Measurements from ENCODE around the gene C1QA. TPM values are rescaled to one million over a fixed set of nuclear protein-coding genes. Genes with fewer than 3 reads are reported as not detected.

C1QA gene
- polyA plus RNA-seq, 1 donor (not counting 4 experiments of a cell fraction or from before 2014, with no cell fraction given): not detected

DNA sequence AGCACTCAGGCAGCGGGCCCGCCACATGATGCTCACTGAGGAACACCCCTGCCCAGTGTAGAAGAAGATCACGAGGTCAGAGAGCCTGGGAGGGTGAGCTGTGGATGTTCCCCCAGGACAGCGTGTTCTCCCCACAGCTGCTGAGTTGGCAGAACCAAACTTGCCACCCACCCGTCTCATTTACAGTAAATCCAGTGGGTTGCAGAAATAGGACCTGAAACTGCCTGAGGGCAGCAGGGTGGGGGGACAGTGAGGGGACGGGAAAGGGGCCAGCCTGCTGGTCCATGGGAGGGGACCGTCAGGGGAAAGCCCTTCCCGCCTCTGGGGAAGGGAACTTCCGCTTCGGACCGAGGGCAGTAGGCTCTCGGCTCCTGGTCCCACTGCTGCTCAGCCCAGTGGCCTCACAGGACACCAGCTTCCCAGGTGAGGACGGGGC lies 16.5 kb downstream of the C1QA start, which contains the start of gene C1QB:
TSS of gene C1QB (plus strand) at position 356 of the 436 bp plus-strand sequence. CDS start 6,227 bp downstream, outside the sequence.
- Histone ChIP-seq H3K27me3 (ENCODE audit: control insufficient read depth, extremely low read depth, insufficient read depth, low read length) (peaks cover 4% of the 10 kb centered on the region), H2AFZ (ENCODE audit: control insufficient read depth, low read length) (no peak within 1 kb of the TSS), H3K4me3 (ENCODE audit: control insufficient read depth in 2 of 3, extremely low read depth in 1 of 3, insufficient read depth in 2 of 3, low read depth in 1 of 3, low read length in 3 of 3) (no peak within 1 kb of the TSS), H3K9ac (ENCODE audit: control insufficient read depth, extremely low read depth, insufficient read depth, low read length) (no peak within 1 kb of the TSS), H3K36me3 (ENCODE audit: control insufficient read depth in 2 of 2, extremely low read depth in 1 of 2, insufficient read depth in 2 of 2, low read length in 2 of 2) (no peaks in the 10 kb centered on the region), H3K4me2 (ENCODE audit: control insufficient read depth, extremely low read depth, insufficient read depth, low read depth, low read length) (no peak within 1 kb of the TSS), H3K9me1 (ENCODE audit: control insufficient read depth, extremely low read depth, insufficient read depth, low read length) (no peaks in the 10 kb centered on the region), H3K4me1 (ENCODE audit: control insufficient read depth, extremely low read depth, insufficient read depth, low read length) (no peaks in the 10 kb centered on the region), H3K9me3 (ENCODE audit: control insufficient read depth, low read depth, low read length) (no peaks in the 10 kb centered on the region), H3K27ac (ENCODE audit: control insufficient read depth, insufficient read depth, low read length) (no peak within 1 kb of the TSS), H3K79me2 (ENCODE audit: control insufficient read depth, insufficient read depth, low read length) (no peaks in the 10 kb centered on the region), H4K20me1 (ENCODE audit: control insufficient read depth, extremely low read depth, insufficient read depth, low read length) (no peaks in the 10 kb centered on the region)
- DNase-seq (ENCODE audit: low read depth, low spot score) (no peak), FAIRE-seq (no peak)
- dilution Hi-C loops (cut with MboI; ENCODE audit: extremely low pct_ligation_motif_present, low sequenced_read_pairs): no loop called here
- TF ChIP-seq, protein P1, sequence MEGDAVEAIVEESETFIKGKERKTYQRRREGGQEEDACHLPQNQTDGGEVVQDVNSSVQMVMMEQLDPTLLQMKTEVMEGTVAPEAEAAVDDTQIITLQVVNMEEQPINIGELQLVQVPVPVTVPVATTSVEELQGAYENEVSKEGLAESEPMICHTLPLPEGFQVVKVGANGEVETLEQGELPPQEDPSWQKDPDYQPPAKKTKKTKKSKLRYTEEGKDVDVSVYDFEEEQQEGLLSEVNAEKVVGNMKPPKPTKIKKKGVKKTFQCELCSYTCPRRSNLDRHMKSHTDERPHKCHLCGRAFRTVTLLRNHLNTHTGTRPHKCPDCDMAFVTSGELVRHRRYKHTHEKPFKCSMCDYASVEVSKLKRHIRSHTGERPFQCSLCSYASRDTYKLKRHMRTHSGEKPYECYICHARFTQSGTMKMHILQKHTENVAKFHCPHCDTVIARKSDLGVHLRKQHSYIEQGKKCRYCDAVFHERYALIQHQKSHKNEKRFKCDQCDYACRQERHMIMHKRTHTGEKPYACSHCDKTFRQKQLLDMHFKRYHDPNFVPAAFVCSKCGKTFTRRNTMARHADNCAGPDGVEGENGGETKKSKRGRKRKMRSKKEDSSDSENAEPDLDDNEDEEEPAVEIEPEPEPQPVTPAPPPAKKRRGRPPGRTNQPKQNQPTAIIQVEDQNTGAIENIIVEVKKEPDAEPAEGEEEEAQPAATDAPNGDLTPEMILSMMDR (optimal IDR thresholded peaks at IDR 0.05 in 1 of 3, IDR thresholded peaks at IDR 0.05 in 1 of 3, conservative IDR thresholded peaks at IDR 0.05 in 1 of 3; ENCODE audit: extremely low read depth in 1 of 3, insufficient read depth in 2 of 3, low read length in 3 of 3): no peak
- no peak for TF ChIP-seq EZH2 (IDR thresholded peaks at IDR 0.05; ENCODE audit: low read length)

DNA sequence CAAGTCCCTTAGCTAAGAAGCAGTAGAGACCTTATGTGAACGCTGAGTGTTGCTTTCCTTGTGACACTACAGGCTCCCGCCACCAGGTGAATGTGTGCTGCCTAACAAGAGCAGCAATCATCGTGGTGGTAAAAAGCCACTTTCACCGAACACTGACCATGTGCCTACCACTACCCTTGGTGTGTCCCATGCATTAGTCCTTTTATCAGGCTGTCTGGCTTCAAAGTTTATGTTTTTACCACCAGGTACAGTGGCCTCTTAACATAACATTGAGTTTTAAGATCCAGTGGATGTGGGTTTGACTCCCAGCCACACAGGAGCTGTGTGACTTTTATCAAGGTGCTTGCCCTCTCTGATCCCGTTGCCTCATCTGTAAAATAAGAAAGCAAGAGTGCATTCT lies 18.3 kb downstream of the C1QA start:
- H3K9me1 ChIP-seq (ENCODE audit: control insufficient read depth, extremely low read depth, insufficient read depth, low read length): no peaks in the 10 kb centered on the region
- no peaks in the 10 kb centered on the region for H3K4me1 ChIP-seq (ENCODE audit: control insufficient read depth, extremely low read depth, insufficient read depth, low read length)
- H3K9ac ChIP-seq (ENCODE audit: control insufficient read depth, extremely low read depth, insufficient read depth, low read length): no peak overlapping the region
- H2AFZ ChIP-seq (ENCODE audit: control insufficient read depth, low read length): no peak overlapping the region
- no peak overlapping the region for H3K4me2 ChIP-seq (ENCODE audit: control insufficient read depth, extremely low read depth, insufficient read depth, low read depth, low read length)
- FAIRE-seq (no peak), DNase-seq (ENCODE audit: low read depth, low spot score) (no peak)
- H3K9me3 ChIP-seq (ENCODE audit: control insufficient read depth, low read depth, low read length): no peaks in the 10 kb centered on the region
- no peaks in the 10 kb centered on the region for H4K20me1 ChIP-seq (ENCODE audit: control insufficient read depth, extremely low read depth, insufficient read depth, low read length)
- H3K79me2 ChIP-seq (ENCODE audit: control insufficient read depth, insufficient read depth, low read length): no peaks in the 10 kb centered on the region
- dilution Hi-C loops (cut with MboI; ENCODE audit: extremely low pct_ligation_motif_present, low sequenced_read_pairs): no loop called here
- H3K36me3 ChIP-seq (ENCODE audit: control insufficient read depth in 2 of 2, extremely low read depth in 1 of 2, insufficient read depth in 2 of 2, low read length in 2 of 2): no peaks in the 10 kb centered on the region
- H3K4me3 ChIP-seq (ENCODE audit: control insufficient read depth in 2 of 3, extremely low read depth in 1 of 3, insufficient read depth in 2 of 3, low read depth in 1 of 3, low read length in 3 of 3): no peak overlapping the region
- H3K27ac ChIP-seq (ENCODE audit: control insufficient read depth, insufficient read depth, low read length): no peak overlapping the region
- peaks cover 4% of the 10 kb centered on the region for H3K27me3 ChIP-seq (ENCODE audit: control insufficient read depth, extremely low read depth, insufficient read depth, low read length)
- TF ChIP-seq, protein P1 (optimal IDR thresholded peaks at IDR 0.05 in 1 of 3, IDR thresholded peaks at IDR 0.05 in 1 of 3, conservative IDR thresholded peaks at IDR 0.05 in 1 of 3; ENCODE audit: extremely low read depth in 1 of 3, insufficient read depth in 2 of 3, low read length in 3 of 3): peak in 2 of 3 experiments; percentile 8 to 19
- no peak for TF ChIP-seq EZH2 (IDR thresholded peaks at IDR 0.05; ENCODE audit: low read length)

Data from keratinocyte (primary cell).